HG02610 (cell line): ENCODE measurements around the gene KLF17.

ENCODE experiments used
- ATAC-seq: cut with Tn5 transposase; IDR thresholded peaks from one replicate; pipeline ENCODE4 v1.9.1; 2021; ENCODE audit warnings: mild to moderate bottlenecking, moderate library complexity; ENCODE audit not compliant: unreplicated experiment

The KLF17 gene

GRCh38 chr1:44118682-44119081 lies at the start of gene KLF17:
TSS of gene KLF17 (plus strand) at chr1:44118821. CDS start at chr1:44118908, 87 bp downstream.
- no peak for ATAC-seq

GRCh38 chr1:44071461-44071860 lies 47.2 kb upstream of the KLF17 start:
- ATAC-seq = no peak

GRCh38 chr1:44072204-44072603 lies 46.4 kb upstream of the KLF17 start:
- ATAC-seq = no peak

- no peak for ATAC-seq
Observed at GRCh38 chr1:44072821-44073220, 45.8 kb upstream of the KLF17 start.

GRCh38 chr1:44073528-44073927 lies 45.1 kb upstream of the KLF17 start:
- no peak for ATAC-seq

GRCh38 chr1:44074415-44074814 lies 44.2 kb upstream of the KLF17 start:
- no peak for ATAC-seq

GRCh38 chr1:44076066-44076465 lies 42.6 kb upstream of the KLF17 start:
- ATAC-seq = no peak

- ATAC-seq = no peak
Observed at GRCh38 chr1:44077421-44077820, 41.2 kb upstream of the KLF17 start.

- no peak for ATAC-seq
Observed at GRCh38 chr1:44078104-44078503, 40.5 kb upstream of the KLF17 start.

GRCh38 chr1:44079566-44079965 lies 39.1 kb upstream of the KLF17 start:
- ATAC-seq = no peak

GRCh38 chr1:44084998-44085675 lies 33.5 kb upstream of the KLF17 start:
- ATAC-seq = no peak

- no peak for ATAC-seq
Observed at GRCh38 chr1:44086692-44087474, 31.7 kb upstream of the KLF17 start.

- ATAC-seq = no peak
Observed at GRCh38 chr1:44089371-44090048, 29.1 kb upstream of the KLF17 start.

GRCh38 chr1:44090429-44091252 lies 28.0 kb upstream of the KLF17 start:
- no peak for ATAC-seq

- ATAC-seq = no peak
Observed at GRCh38 chr1:44094047-44094446, 24.6 kb upstream of the KLF17 start.

- no peak for ATAC-seq
Observed at GRCh38 chr1:44100183-44100868, 18.3 kb upstream of the KLF17 start.

GRCh38 chr1:44101328-44101727 lies 17.3 kb upstream of the KLF17 start:
- ATAC-seq = no peak

- ATAC-seq = no peak
Observed at GRCh38 chr1:44103270-44104131, 15.1 kb upstream of the KLF17 start.

- ATAC-seq = no peak
Observed at GRCh38 chr1:44105810-44106209, 12.8 kb upstream of the KLF17 start.
